ENCODE results near the gene SYF2. TPM values are rescaled to one million over a fixed set of nuclear protein-coding genes. Genes with fewer than 3 reads are reported as not detected.

The SYF2 gene
- total and polyA plus RNA-seq, 2 of the 4 experiments (the other 2 are of a cell fraction), result 8.6 to 19.5 TPM

- Histone ChIP-seq H3K4me2 (ENCODE audit: low read depth, low read length) (peak overlapping the region; percentile 28; the same call in 1 of the 2 replicates), H3K79me1 (ENCODE audit: low read depth in 1 of 2, low read length in 2 of 2) (peaks cover 21 to 43% of the 10 kb centered on the region in 2 experiments), H3K36me3 (ENCODE audit: control insufficient read depth, insufficient read depth, low read length) (no peaks in the 10 kb centered on the region), H3K14ac (replicated peaks; ENCODE audit: low read depth, low read length) (peak overlapping the region; percentile 75; the same call in 1 of the 2 replicates), H3K4me1 (ENCODE audit: control insufficient read depth, insufficient read depth, low read length) (peaks cover 6% of the 10 kb centered on the region), H3K56ac (ENCODE audit: extremely low read depth, insufficient read depth, low read length) (no peak overlapping the region), H2AK9ac (replicated peaks; ENCODE audit: low read depth, low read length, poor library complexity) (no peak overlapping the region), H3K4ac (ENCODE audit: low read depth, low read length) (peak overlapping the region; percentile 44; the same call in 1 of the 2 replicates), H3K9me3 (ENCODE audit: control insufficient read depth, insufficient read depth, low read length) (no peaks in the 10 kb centered on the region), H4K91ac (ENCODE audit: insufficient read depth, low read depth, low read length) (no peak overlapping the region), H3K27me3 (ENCODE audit: control insufficient read depth, insufficient read depth, low read length) (no peaks in the 10 kb centered on the region), H2AK5ac (ENCODE audit: low read depth, low read length) (no peak overlapping the region), H2AFZ (replicated peaks; ENCODE audit: low read length, poor library complexity) (no peak overlapping the region), H3K23ac (ENCODE audit: low read depth, low read length) (peak overlapping the region; percentile 18; the same call in 1 of the 2 replicates), H2BK20ac (ENCODE audit: low read depth, low read length) (peak overlapping the region; percentile 45), H4K20me1 (ENCODE audit: insufficient read depth, low read length) (no peaks in the 10 kb centered on the region), H4K5ac (ENCODE audit: low read depth, low read length) (no peak overlapping the region), H3K18ac (ENCODE audit: low read depth, low read length) (no peak overlapping the region), H4K8ac (ENCODE audit: low read depth in 2 of 2, low read length in 2 of 2) (peak overlapping the region in 1 of 2 experiments; percentile 48; a peak in 2 of 4 replicates), H3K9ac (ENCODE audit: low read depth, low read length) (no peak overlapping the region), H2BK15ac (ENCODE audit: low read depth, low read length) (no peak overlapping the region), H3K4me3 (ENCODE audit: insufficient read depth, low read depth, low read length) (no peak overlapping the region), H2BK5ac (ENCODE audit: low read depth, low read length, poor library complexity, severe bottlenecking) (peak overlapping the region; percentile 57), H3K9me1 (ENCODE audit: insufficient read depth, low read length) (peaks cover 20% of the 10 kb centered on the region), H2BK120ac (ENCODE audit: low read depth, low read length) (peak overlapping the region; percentile 24; the same call in 1 of the 2 replicates), H3K27ac (ENCODE audit: insufficient read depth, low read length) (no peak overlapping the region; the same call in 1 of the 2 replicates)
- DNase-seq, result peak; percentile 70
- no CpG with 5 or more reads among the region's 2 CpGs for WGBS, 2 experiments (ENCODE audit: extremely low coverage in 2 of 2, insufficient read length in 1 of 2)
- CTCF ChIA-PET, result interaction anchor here (0.6 to 0.7 kb wide), 2 partner anchors 14 to 42 kb away, joined by 3 to 4 read pairs; no protein-coding TSS in a partner anchor
- in situ Hi-C loops (cut with MboI; ENCODE audit: low sequenced_read_pairs) (no loop called here), dilution Hi-C loops (cut with HindIII; ENCODE audit: low sequenced_read_pairs, unreplicated experiment) (no loop called here), intact Hi-C loops (cut with micrococcal nuclease) (no loop called here)
- no peak for TF ChIP-seq RFX5 (IDR thresholded peaks at IDR 0.05; ENCODE audit: low read depth, low read length)
- 0 out of 2 replicates have a peak, but pooled peaks have one; percentile 40 for TF ChIP-seq USF2 (IDR thresholded peaks at IDR 0.05; ENCODE audit: low read depth, low read length)
- TF ChIP-seq FOS (IDR thresholded peaks at IDR 0.05; ENCODE audit: low read depth, low read length), result 0 out of 2 replicates have a peak, but pooled peaks have one; percentile 41
- TF ChIP-seq CEBPB (IDR thresholded peaks at IDR 0.05; ENCODE audit: low read depth, low read length), result 0 out of 2 replicates have a peak, but pooled peaks have one; percentile 21
- ATAC-seq (ENCODE audit: low read depth), result peak; percentile 78
- BruUV-seq (replicated peaks), result no TSS peak
- POLR2A ChIA-PET (ENCODE audit: unreplicated experiment), result no interaction called here
Measured at GRCh38 chr1:25253911-25254310, 21.6 kb upstream of the SYF2 start.
